ENCODE measurements around the gene CREBL2.
"Not testable (repeated sequence)": the region's sequence is repeated elsewhere in the genome, so short reads cannot be mapped to it uniquely, and the experiment has no call there.

The CREBL2 gene

GRCh38 chr12:12586879-12587675 lies 24.6 kb upstream of the CREBL2 start:
- Mint-ChIP-seq H3K9me3 (peaks cover 18% of the 10 kb centered on the region), H3K27me3 (peaks cover 35% of the 10 kb centered on the region), H3K4me3 (no peak overlapping the region), H3K27ac (no peak overlapping the region), H3K4me1 (peaks cover 23% of the 10 kb centered on the region), H3K36me3 (peaks cover 8% of the 10 kb centered on the region)
- no peak for ATAC-seq

- Mint-ChIP-seq H3K9me3 (peaks cover 18% of the 10 kb centered on the region), H3K36me3 (peaks cover 8% of the 10 kb centered on the region), H3K27me3 (peaks cover 35% of the 10 kb centered on the region), H3K4me1 (peaks cover 15% of the 10 kb centered on the region), H3K4me3 (no peak overlapping the region), H3K27ac (no peak overlapping the region)
- no peak for ATAC-seq
Observed at GRCh38 chr12:12587878-12588277, 23.8 kb upstream of the CREBL2 start.

GRCh38 chr12:12588436-12588835 lies 23.2 kb upstream of the CREBL2 start:
- H3K27ac Mint-ChIP-seq, H3K36me3 Mint-ChIP-seq, ATAC-seq, H3K4me3 Mint-ChIP-seq, H3K4me1 Mint-ChIP-seq: not testable (repeated sequence)
- Mint-ChIP-seq H3K27me3 (peaks cover 35% of the 10 kb centered on the region), H3K9me3 (peaks cover 17% of the 10 kb centered on the region)

GRCh38 chr12:12590961-12591360 lies 20.7 kb upstream of the CREBL2 start:
- Mint-ChIP-seq H3K36me3 (no peaks in the 10 kb centered on the region), H3K4me1 (peaks cover 2% of the 10 kb centered on the region), H3K4me3 (no peak overlapping the region), H3K27me3 (peaks cover 30% of the 10 kb centered on the region), H3K9me3 (peaks cover 16% of the 10 kb centered on the region), H3K27ac (no peak overlapping the region)
- no peak for ATAC-seq

GRCh38 chr12:12592930-12593329 lies 18.7 kb upstream of the CREBL2 start:
- Mint-ChIP-seq H3K9me3 (peaks cover 21% of the 10 kb centered on the region), H3K27me3 (peaks cover 26% of the 10 kb centered on the region), H3K4me1 (no peaks in the 10 kb centered on the region), H3K27ac (no peak overlapping the region), H3K36me3 (no peaks in the 10 kb centered on the region), H3K4me3 (no peak overlapping the region)
- ATAC-seq = no peak

- not testable (repeated sequence) for H3K36me3 Mint-ChIP-seq, ATAC-seq, H3K9me3 Mint-ChIP-seq, H3K4me1 Mint-ChIP-seq, H3K27ac Mint-ChIP-seq, H3K4me3 Mint-ChIP-seq
- H3K27me3 Mint-ChIP-seq = peaks cover 13% of the 10 kb centered on the region
Observed at GRCh38 chr12:12595929-12596328, 15.7 kb upstream of the CREBL2 start.

- H3K27me3 Mint-ChIP-seq = peaks cover 14% of the 10 kb centered on the region
- not testable (repeated sequence) for H3K27ac Mint-ChIP-seq, H3K36me3 Mint-ChIP-seq, H3K4me3 Mint-ChIP-seq, H3K4me1 Mint-ChIP-seq, ATAC-seq, H3K9me3 Mint-ChIP-seq
Observed at GRCh38 chr12:12596598-12596997, 15.1 kb upstream of the CREBL2 start.

GRCh38 chr12:12598864-12599263 lies 12.8 kb upstream of the CREBL2 start:
- Mint-ChIP-seq H3K9me3 (peaks cover 8% of the 10 kb centered on the region), H3K27ac (no peak overlapping the region), H3K27me3 (peaks cover 14% of the 10 kb centered on the region), H3K36me3 (no peaks in the 10 kb centered on the region), H3K4me3 (no peak overlapping the region), H3K4me1 (no peaks in the 10 kb centered on the region)
- no peak for ATAC-seq

GRCh38 chr12:12599750-12600643 lies 11.7 kb upstream of the CREBL2 start:
- Mint-ChIP-seq H3K27me3 (peaks cover 14% of the 10 kb centered on the region), H3K9me3 (peaks cover 8% of the 10 kb centered on the region), H3K4me3 (no peak overlapping the region)

GRCh38 chr12:12600659-12601058 lies 11.0 kb upstream of the CREBL2 start:
- Mint-ChIP-seq H3K9me3 (peaks cover 8% of the 10 kb centered on the region), H3K27ac (no peak overlapping the region)
- no peak for ATAC-seq

More at GRCh38 chr12:12599750-12600643, 11.7 kb upstream of the CREBL2 start:
- no peak overlapping the region for H3K27ac Mint-ChIP-seq
- ATAC-seq = peak; percentile 34
- no peaks in the 10 kb centered on the region for H3K4me1 Mint-ChIP-seq
- H3K36me3 Mint-ChIP-seq = no peaks in the 10 kb centered on the region

GRCh38 chr12:12604740-12605139 lies 6.9 kb upstream of the CREBL2 start:
- Mint-ChIP-seq H3K4me1 (peaks cover 12% of the 10 kb centered on the region), H3K36me3 (no peaks in the 10 kb centered on the region), H3K27me3 (peaks cover 13% of the 10 kb centered on the region), H3K4me3 (no peak overlapping the region), H3K9me3 (no peaks in the 10 kb centered on the region), H3K27ac (peak overlapping the region; percentile 43)
- ATAC-seq = no peak

More at GRCh38 chr12:12600659-12601058, 11.0 kb upstream of the CREBL2 start:
- no peaks in the 10 kb centered on the region for H3K4me1 Mint-ChIP-seq
- H3K4me3 Mint-ChIP-seq = no peak overlapping the region
- H3K36me3 Mint-ChIP-seq = no peaks in the 10 kb centered on the region
- H3K27me3 Mint-ChIP-seq = peaks cover 14% of the 10 kb centered on the region

GRCh38 chr12:12606781-12607589 lies 4.7 kb upstream of the CREBL2 start:
- Mint-ChIP-seq H3K4me3 (no peak overlapping the region), H3K4me1 (peaks cover 25% of the 10 kb centered on the region), H3K36me3 (no peaks in the 10 kb centered on the region), H3K9me3 (no peaks in the 10 kb centered on the region), H3K27me3 (no peaks in the 10 kb centered on the region), H3K27ac (peak overlapping the region; percentile 80)
- peak; percentile 62 for ATAC-seq

- no peak for ATAC-seq
- Mint-ChIP-seq H3K27ac (no peak overlapping the region), H3K9me3 (no peaks in the 10 kb centered on the region), H3K4me1 (peaks cover 40% of the 10 kb centered on the region), H3K4me3 (no peak overlapping the region), H3K27me3 (no peaks in the 10 kb centered on the region), H3K36me3 (no peaks in the 10 kb centered on the region)
Observed at GRCh38 chr12:12608557-12608957, 3.1 kb upstream of the CREBL2 start.

- Mint-ChIP-seq H3K36me3 (no peaks in the 10 kb centered on the region), H3K4me1 (peaks cover 47% of the 10 kb centered on the region), H3K4me3 (no peak overlapping the region), H3K27me3 (no peaks in the 10 kb centered on the region), H3K27ac (no peak overlapping the region), H3K9me3 (no peaks in the 10 kb centered on the region)
- no peak for ATAC-seq
Observed at GRCh38 chr12:12609692-12610091, 2.0 kb upstream of the CREBL2 start.

- Mint-ChIP-seq H3K27ac (peak overlapping the region; percentile 97), H3K9me3 (no peaks in the 10 kb centered on the region), H3K36me3 (no peaks in the 10 kb centered on the region), H3K4me1 (peaks cover 50% of the 10 kb centered on the region), H3K4me3 (peak overlapping the region; percentile 97), H3K27me3 (no peaks in the 10 kb centered on the region)
- ATAC-seq = no peak
Observed at GRCh38 chr12:12610711-12611110, 965 bp upstream of the CREBL2 start.

All from stimulated activated memory B cell treated with anti-CD40 and anti-IgM and Interleukin-4, amounts not matched to agents 10 μg/mL and 1 μg/mL and 100 μg/mL, for 72 hours (primary cell).